ENCODE measurements around the gene F2. TPM values are rescaled to one million over a fixed set of nuclear protein-coding genes. Genes with fewer than 3 reads are reported as not detected.

F2 gene
- total RNA-seq, 1 donor from 2014 or later = not detected

DNA sequence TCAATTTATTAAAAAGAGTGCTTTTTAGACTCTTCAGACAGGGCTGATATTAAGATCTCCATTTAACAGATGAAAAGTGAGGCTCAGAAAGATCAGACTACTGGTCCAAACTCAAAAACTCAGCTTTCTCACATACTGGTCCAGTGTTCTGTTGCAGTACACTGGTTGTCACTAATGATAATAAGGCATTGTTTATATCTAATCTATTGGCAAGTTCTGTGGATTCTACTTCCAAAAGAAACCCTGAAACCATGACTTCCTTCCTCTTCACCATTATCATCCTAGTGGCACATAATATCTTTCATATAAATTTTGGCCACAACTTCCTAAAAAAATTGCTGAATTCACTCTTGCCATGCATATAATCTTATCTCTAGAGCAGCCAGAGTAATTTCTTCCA is 36.9 kb downstream of the F2 start:
- Histone ChIP-seq H3K27ac (no peak overlapping the region), H3K9me3 (no peaks in the 10 kb centered on the region), H3K4me3 (no peak overlapping the region), H3K4me1 (no peaks in the 10 kb centered on the region), H3K36me3 (peaks cover 96% of the 10 kb centered on the region), H3K27me3 (ENCODE audit: low read depth) (no peaks in the 10 kb centered on the region)
- intact Hi-C loops (cut with DNase I) = no loop called here
- no peak for ATAC-seq
- no peak for DNase-seq
- TF ChIP-seq, protein P1, sequence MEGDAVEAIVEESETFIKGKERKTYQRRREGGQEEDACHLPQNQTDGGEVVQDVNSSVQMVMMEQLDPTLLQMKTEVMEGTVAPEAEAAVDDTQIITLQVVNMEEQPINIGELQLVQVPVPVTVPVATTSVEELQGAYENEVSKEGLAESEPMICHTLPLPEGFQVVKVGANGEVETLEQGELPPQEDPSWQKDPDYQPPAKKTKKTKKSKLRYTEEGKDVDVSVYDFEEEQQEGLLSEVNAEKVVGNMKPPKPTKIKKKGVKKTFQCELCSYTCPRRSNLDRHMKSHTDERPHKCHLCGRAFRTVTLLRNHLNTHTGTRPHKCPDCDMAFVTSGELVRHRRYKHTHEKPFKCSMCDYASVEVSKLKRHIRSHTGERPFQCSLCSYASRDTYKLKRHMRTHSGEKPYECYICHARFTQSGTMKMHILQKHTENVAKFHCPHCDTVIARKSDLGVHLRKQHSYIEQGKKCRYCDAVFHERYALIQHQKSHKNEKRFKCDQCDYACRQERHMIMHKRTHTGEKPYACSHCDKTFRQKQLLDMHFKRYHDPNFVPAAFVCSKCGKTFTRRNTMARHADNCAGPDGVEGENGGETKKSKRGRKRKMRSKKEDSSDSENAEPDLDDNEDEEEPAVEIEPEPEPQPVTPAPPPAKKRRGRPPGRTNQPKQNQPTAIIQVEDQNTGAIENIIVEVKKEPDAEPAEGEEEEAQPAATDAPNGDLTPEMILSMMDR (IDR thresholded peaks at IDR 0.05) = no peak

DNA sequence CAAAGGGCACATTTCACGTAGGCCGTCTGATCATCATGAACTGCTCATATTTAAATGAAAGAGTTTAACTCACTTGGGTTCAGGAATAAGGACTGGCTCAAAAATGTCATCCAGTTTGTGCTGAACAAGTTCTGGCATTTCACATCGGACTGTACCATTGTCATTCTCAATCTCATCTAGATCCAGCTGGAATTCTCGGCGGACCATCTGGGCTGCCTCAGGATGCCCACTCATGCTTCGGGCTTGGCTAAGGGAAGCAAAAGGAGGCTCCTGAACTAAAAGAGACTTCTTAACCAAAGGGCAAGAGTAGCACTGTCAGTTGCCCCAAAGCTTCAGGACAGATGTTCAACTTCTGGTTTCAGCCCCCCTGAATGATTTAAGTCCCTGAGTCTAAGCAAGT is 40.2 kb downstream of the F2 start:
- Histone ChIP-seq H3K36me3 (peaks cover 98% of the 10 kb centered on the region), H3K9me3 (no peaks in the 10 kb centered on the region), H3K4me1 (no peaks in the 10 kb centered on the region), H3K27ac (no peak overlapping the region), H3K27me3 (ENCODE audit: low read depth) (no peaks in the 10 kb centered on the region), H3K4me3 (no peak overlapping the region)
- ATAC-seq (no peak), DNase-seq (no peak)
- intact Hi-C loops (cut with DNase I) = no loop called here
- TF ChIP-seq, protein P1 (IDR thresholded peaks at IDR 0.05) = no peak

DNA sequence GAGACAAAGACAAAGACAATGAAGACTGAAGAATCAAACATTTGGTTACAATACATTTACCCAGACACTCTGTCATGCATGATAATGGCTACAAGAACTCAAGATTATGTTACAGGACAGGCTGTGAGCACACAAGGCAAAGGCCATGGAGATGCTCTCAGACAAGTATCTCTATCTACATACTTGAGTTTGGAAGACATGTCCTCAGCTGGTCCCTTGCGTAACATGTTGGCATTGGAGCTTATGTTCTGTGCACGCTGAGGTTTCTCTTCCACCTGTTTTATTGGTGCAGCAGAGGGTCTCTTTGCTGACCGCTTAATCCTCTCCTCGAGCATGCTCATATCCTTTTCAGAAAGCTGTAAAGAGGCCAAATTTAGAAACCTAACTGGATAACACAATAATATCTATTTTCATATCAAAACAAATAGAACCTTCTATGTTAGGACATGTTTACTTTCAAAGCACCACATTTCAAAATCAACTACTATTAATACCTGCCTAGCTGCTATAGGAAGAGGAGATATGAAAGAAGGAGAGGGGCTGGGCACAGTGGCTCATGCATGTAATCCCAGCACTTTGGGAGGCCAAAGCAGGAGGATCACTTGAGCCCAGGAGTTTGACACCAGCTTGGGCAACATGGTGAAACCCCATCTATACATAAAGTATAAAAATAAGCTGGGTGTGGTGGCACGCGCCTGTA is 41.6 kb downstream of the F2 start:
- TF ChIP-seq, protein P1 (IDR thresholded peaks at IDR 0.05) = no peak
- no peaks in the 10 kb centered on the region for H3K27me3 ChIP-seq (ENCODE audit: low read depth)
- intact Hi-C loops (cut with DNase I) = no loop called here
- no peaks in the 10 kb centered on the region for H3K9me3 ChIP-seq
- DNase-seq (no peak), ATAC-seq (no peak)
- no peaks in the 10 kb centered on the region for H3K4me1 ChIP-seq
- H3K4me3 ChIP-seq = no peak overlapping the region
- H3K27ac ChIP-seq = no peak overlapping the region
- H3K36me3 ChIP-seq = peaks cover 97% of the 10 kb centered on the region

DNA sequence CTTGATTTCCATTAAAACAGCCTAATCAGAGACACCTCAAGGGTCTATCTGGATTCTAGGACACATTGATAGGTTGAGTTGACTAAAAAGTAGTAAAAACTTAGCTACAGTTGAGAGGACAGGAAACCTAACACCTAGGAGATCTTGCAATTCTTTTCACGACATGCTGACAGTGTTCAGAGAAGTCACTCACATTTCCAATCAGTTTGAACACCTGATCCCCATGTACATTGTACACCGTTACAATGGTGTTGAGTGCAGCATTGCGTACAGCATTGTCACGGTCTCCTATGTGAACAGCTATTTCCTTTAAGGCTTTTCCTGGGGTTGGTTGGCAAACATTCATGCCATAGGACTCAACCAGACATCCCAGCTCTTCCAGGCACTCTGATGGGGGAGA is 42.8 kb downstream of the F2 start:
- Histone ChIP-seq H3K27me3 (ENCODE audit: low read depth) (no peaks in the 10 kb centered on the region), H3K9me3 (no peaks in the 10 kb centered on the region), H3K4me3 (no peak overlapping the region), H3K4me1 (no peaks in the 10 kb centered on the region), H3K36me3 (peaks cover 99% of the 10 kb centered on the region), H3K27ac (no peak overlapping the region)
- intact Hi-C loops (cut with DNase I) = no loop called here
- DNase-seq = no peak
- TF ChIP-seq, protein P1 (IDR thresholded peaks at IDR 0.05) = no peak
- ATAC-seq = no peak

DNA sequence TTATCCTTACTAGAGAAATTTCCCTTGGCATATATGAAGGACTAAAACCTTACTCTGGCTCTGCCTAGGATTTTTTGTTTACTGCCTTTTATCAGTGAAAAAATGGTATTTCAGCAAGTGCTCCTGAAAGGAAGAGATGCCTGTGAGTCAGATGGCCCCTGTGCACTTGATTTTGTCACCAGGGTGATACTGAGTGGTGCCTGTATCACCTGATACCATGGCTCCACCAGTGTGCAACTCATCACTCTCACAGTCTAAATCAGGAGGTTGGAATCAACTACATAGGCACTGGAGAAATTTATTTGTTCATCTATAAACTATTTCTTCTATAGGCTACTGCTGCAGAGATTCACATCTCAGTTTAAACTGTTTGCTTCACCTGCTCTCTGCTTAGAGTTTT is 43.2 kb downstream of the F2 start:
- TF ChIP-seq, protein P1 (IDR thresholded peaks at IDR 0.05) = no peak
- no peaks in the 10 kb centered on the region for H3K27me3 ChIP-seq (ENCODE audit: low read depth)
- no peak overlapping the region for H3K4me3 ChIP-seq
- peaks cover 99% of the 10 kb centered on the region for H3K36me3 ChIP-seq
- ATAC-seq = no peak
- H3K27ac ChIP-seq = no peak overlapping the region
- DNase-seq = no peak
- no peaks in the 10 kb centered on the region for H3K4me1 ChIP-seq
- H3K9me3 ChIP-seq = no peaks in the 10 kb centered on the region
- intact Hi-C loops (cut with DNase I) = no loop called here

Data from lower lobe of right lung (tissue), 2 donors.